ENCODE measurements around the gene TOR3A. TPM values are rescaled to one million over a fixed set of nuclear protein-coding genes. Genes with fewer than 3 reads are reported as not detected.
A peak's percentile ranks its signal among the peaks of the same experiment; 100 is the strongest.

Gene TOR3A
- total RNA-seq, 1 donor from 2014 or later, result 16.7 TPM

DNA sequence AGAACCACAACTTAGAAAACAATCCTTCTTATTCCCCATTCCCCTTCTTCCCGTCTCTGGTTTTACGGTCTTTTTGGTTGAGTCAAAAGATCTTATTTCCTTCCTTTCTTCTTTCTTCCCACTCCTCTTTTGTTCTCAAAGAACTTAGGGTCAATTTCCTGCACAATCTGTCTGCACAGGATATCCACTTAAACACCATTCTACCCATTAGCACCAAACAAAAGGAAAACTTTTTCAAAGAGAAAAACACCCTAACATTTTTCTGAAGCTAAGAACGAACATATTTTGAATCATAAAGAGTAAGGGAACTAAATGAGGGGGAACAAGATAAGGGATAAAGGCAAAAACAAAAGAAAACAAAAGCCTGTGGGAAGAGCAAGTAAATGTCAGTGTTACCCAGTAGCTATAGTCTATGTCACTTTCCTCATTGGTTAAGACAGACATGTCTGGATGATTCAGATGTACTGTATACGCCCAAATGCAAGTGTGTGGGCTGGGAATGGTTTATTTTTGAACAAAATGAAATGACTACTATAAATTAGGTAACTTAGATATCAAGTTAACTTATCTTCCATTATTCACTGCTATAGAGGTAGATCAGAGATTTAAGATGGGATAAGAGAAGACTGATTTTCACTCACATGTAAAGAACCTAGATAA, 59.9 kb downstream of the TOR3A start:
- peak in 1 of 2 donors; percentile 34 for DNase-seq (ENCODE audit: low spot score in 2 of 2)
- FAIRE-seq, result no peak

- no peak for FAIRE-seq
These were observed 61.0 kb downstream of the TOR3A start for GRCh38 chr1:179142889-179143299.

GRCh38 chr1:179143322-179143721, 61.5 kb downstream of the TOR3A start:
- no peak for DNase-seq (ENCODE audit: low spot score in 2 of 2)
- no peak for FAIRE-seq

More at GRCh38 chr1:179142889-179143299, 61.0 kb downstream of the TOR3A start:
- DNase-seq (ENCODE audit: low spot score in 2 of 2), result no peak

DNA sequence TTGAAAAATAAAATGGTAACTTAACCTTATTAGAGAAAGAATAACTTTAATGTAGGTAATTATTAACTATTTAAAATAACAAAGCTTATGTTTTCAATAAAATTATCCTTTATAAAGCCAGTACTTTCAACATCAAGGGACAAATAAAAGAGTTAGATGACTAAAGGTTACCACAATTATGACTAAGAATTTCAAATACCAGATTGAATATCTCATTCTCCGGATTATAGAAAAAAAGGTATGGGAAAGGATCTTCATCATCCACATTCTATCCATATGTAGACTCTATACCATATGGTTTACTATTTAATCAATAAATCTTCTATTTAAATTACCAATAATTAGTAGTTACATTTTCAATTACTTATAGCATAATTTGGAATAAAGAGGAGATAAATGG, 62.8 kb downstream of the TOR3A start:
- no peak for DNase-seq (ENCODE audit: low spot score in 2 of 2)
- FAIRE-seq, result no peak

DNA sequence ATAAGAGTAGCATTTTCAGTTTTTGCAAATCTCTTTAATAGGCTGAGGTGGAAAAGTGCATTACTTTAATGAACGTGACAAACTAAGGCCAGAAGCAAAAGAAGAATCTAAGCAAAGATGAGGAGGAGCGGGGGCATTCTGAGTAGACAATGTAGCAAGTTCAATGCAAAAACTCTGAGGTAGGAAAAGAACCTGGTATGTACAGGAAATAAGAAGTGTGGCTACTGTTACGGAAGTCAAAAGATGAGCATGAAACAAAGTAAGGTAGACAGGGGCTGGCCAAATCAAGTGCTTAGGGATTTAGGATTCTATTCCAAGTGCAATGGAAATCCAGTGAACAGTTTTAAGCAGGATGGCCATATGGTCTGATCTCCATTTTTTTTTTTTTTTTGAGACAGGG, 63.7 kb downstream of the TOR3A start:
- DNase-seq (ENCODE audit: low spot score in 2 of 2) (no peak), FAIRE-seq (no peak)

Small RNA genes lying within 50 kb of the gene (small RNA-seq; reads per million reads assigned to genes)
- gene AL512326.3, result not detected

Other genes starting within 250 kb of the TOR3A start
- 2.0 TPM for gene ANGPTL1, start 211.0 kb upstream of the TOR3A start, total RNA-seq
- gene FAM20B, start 56.2 kb upstream of the TOR3A start, total RNA-seq, result 48.9 TPM
- 33.0 TPM for gene ABL2, start 147.6 kb downstream of the TOR3A start, total RNA-seq
- gene SOAT1, start 211.7 kb downstream of the TOR3A start, total RNA-seq, result 15.9 TPM